GM18858 (cell line): ENCODE results near the gene NEDD4L.

Experiments used
- ATAC-seq: cut with Tn5 transposase; IDR thresholded peaks from one replicate; pipeline ENCODE4 v1.9.1; 2021; ENCODE audit not compliant: unreplicated experiment

Gene NEDD4L

GRCh38 chr18:58390399-58390798 is 346.4 kb downstream of the NEDD4L start:
- ATAC-seq: no peak

- ATAC-seq: no peak
Observed at GRCh38 chr18:58391231-58391825, 347.3 kb downstream of the NEDD4L start.

GRCh38 chr18:58391932-58392323 is 347.9 kb downstream of the NEDD4L start:
- no peak for ATAC-seq

GRCh38 chr18:58392324-58393000 is 348.4 kb downstream of the NEDD4L start:
- ATAC-seq: no peak

- no peak for ATAC-seq
Observed at GRCh38 chr18:58393295-58393694, 349.3 kb downstream of the NEDD4L start.

GRCh38 chr18:58394046-58394445 is 350.0 kb downstream of the NEDD4L start:
- ATAC-seq: no peak

- no peak for ATAC-seq
Observed at GRCh38 chr18:58394602-58395425, 350.8 kb downstream of the NEDD4L start.

- no peak for ATAC-seq
Observed at GRCh38 chr18:58396144-58396543, 352.1 kb downstream of the NEDD4L start.

GRCh38 chr18:58396966-58397365 is 352.9 kb downstream of the NEDD4L start:
- ATAC-seq: no peak

- ATAC-seq: no peak
Observed at GRCh38 chr18:58397385-58398132, 353.5 kb downstream of the NEDD4L start.

GRCh38 chr18:58398648-58399398 is 354.8 kb downstream of the NEDD4L start:
- ATAC-seq: no peak

- no peak for ATAC-seq
Observed at GRCh38 chr18:58400331-58400870, 356.4 kb downstream of the NEDD4L start.

GRCh38 chr18:58401191-58401590 is 357.2 kb downstream of the NEDD4L start:
- ATAC-seq: no peak

- no peak for ATAC-seq
Observed at GRCh38 chr18:58402247-58402646, 358.2 kb downstream of the NEDD4L start.

GRCh38 chr18:58402951-58403702 is 359.1 kb downstream of the NEDD4L start:
- ATAC-seq: no peak

- no peak for ATAC-seq
Observed at GRCh38 chr18:58403799-58404455, 359.9 kb downstream of the NEDD4L start.

- no peak for ATAC-seq
Observed at GRCh38 chr18:58405107-58405898, 361.3 kb downstream of the NEDD4L start.

GRCh38 chr18:58407263-58407648 is 363.2 kb downstream of the NEDD4L start:
- no peak for ATAC-seq
